NT2/D1 (cell line): ENCODE results near the gene LRRC25.

Experiments used
- DNase-seq: peaks from one replicate; pipeline ENCODE4 v3.0.0-alpha.2; 2011; ENCODE audit warnings: low read depth, low spot score
- H3K27me3 ChIP-seq: 2 replicates; pipeline ENCODE4 v1.6.0; 2011; ENCODE audit warnings: mild to moderate bottlenecking; ENCODE audit not compliant: insufficient read length, insufficient read depth
- H3K36me3 ChIP-seq: 2 replicates; pipeline ENCODE4 v1.6.1; 2011; ENCODE audit warnings: mild to moderate bottlenecking, low read length, mixed read lengths; ENCODE audit not compliant: insufficient read depth, insufficient read length
- H3K4me1 ChIP-seq: 2 replicates; pipeline ENCODE4 v1.5.1; 2011; ENCODE audit not compliant: insufficient read depth, insufficient read length
- H3K4me3 ChIP-seq: 2 replicates; pipeline ENCODE4 v1.5.1; 2011; ENCODE audit warnings: low read depth; ENCODE audit not compliant: insufficient read length
- H3K9ac ChIP-seq: 2 replicates; pipeline ENCODE4 v1.6.0; 2011; ENCODE audit warnings: low read depth; ENCODE audit not compliant: insufficient read length
- H3K9me3 ChIP-seq: 2 replicates; pipeline ENCODE4 v1.5.1; 2011; ENCODE audit warnings: mild to moderate bottlenecking, low read length; ENCODE audit not compliant: insufficient read depth
- SUZ12 ChIP-seq: IDR thresholded peaks from 2 replicates; pipeline ENCODE4 v1.6.1; 2011; ENCODE audit not compliant: insufficient read length, insufficient read depth; ENCODE audit errors: extremely low read depth
- YY1 ChIP-seq: IDR thresholded peaks from 2 replicates; pipeline ENCODE4 v1.6.1; 2011; ENCODE audit not compliant: insufficient read length, insufficient read depth
- ZNF274 ChIP-seq: IDR thresholded peaks from 2 replicates; pipeline ENCODE4 v1.6.1; 2011; ENCODE audit warnings: mild to moderate bottlenecking, low read depth, low read length

The LRRC25 gene

GRCh38 chr19:18348171-18348570, 49.3 kb downstream of the LRRC25 start:
- Histone ChIP-seq H3K4me3 (no peak overlapping the region), H3K27me3 (no peaks in the 10 kb centered on the region), H3K4me1 (peaks cover 6% of the 10 kb centered on the region), H3K9ac (no peak overlapping the region), H3K36me3 (no peaks in the 10 kb centered on the region), H3K9me3 (no peaks in the 10 kb centered on the region)
- TF ChIP-seq YY1 (no peak), SUZ12 (no peak), ZNF274 (no peak)
- no peak for DNase-seq

GRCh38 chr19:18346091-18346490, 51.3 kb downstream of the LRRC25 start:
- Histone ChIP-seq H3K4me1 (peaks cover 11% of the 10 kb centered on the region), H3K9ac (peak overlapping the region; percentile 51), H3K27me3 (no peaks in the 10 kb centered on the region), H3K9me3 (no peaks in the 10 kb centered on the region), H3K36me3 (no peaks in the 10 kb centered on the region), H3K4me3 (no peak overlapping the region)
- TF ChIP-seq ZNF274 (no peak), YY1 (no peak), SUZ12 (no peak)
- DNase-seq: no peak

GRCh38 chr19:18345296-18345695, 52.1 kb downstream of the LRRC25 start:
- no peak overlapping the region for H3K4me3 ChIP-seq
- H3K4me1 ChIP-seq: peaks cover 11% of the 10 kb centered on the region
- no peak overlapping the region for H3K9ac ChIP-seq
- H3K9me3 ChIP-seq: no peaks in the 10 kb centered on the region
- no peak for DNase-seq
- TF ChIP-seq SUZ12: no peak
- no peak for TF ChIP-seq ZNF274
- TF ChIP-seq YY1: no peak
- no peaks in the 10 kb centered on the region for H3K36me3 ChIP-seq
- H3K27me3 ChIP-seq: no peaks in the 10 kb centered on the region

DNA sequence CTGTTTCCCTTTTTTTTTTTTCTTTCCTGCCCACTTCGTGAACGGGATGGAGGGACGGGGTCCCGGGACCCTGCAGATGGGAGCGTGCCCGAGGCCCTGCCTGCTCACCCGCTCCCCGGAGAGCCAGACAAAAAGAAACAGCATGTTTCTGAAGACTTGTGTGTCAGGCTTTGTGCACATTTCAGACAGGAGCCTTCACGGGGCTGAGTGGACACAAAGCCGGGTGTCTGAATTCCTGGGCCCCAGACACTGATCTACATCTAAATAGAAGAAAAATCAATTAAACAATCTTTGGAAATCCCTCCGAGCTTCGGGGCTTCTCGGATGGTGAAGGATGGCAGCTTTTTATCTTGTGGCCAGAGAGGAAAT, 52.9 kb downstream of the LRRC25 start:
- H3K9ac ChIP-seq: peak overlapping the region; percentile 52
- DNase-seq: no peak
- H3K36me3 ChIP-seq: no peaks in the 10 kb centered on the region
- peaks cover 17% of the 10 kb centered on the region for H3K4me1 ChIP-seq
- no peaks in the 10 kb centered on the region for H3K27me3 ChIP-seq
- no peaks in the 10 kb centered on the region for H3K9me3 ChIP-seq
- H3K4me3 ChIP-seq: no peak overlapping the region
- no peak for TF ChIP-seq SUZ12
- no peak for TF ChIP-seq ZNF274
- TF ChIP-seq YY1: no peak

DNA sequence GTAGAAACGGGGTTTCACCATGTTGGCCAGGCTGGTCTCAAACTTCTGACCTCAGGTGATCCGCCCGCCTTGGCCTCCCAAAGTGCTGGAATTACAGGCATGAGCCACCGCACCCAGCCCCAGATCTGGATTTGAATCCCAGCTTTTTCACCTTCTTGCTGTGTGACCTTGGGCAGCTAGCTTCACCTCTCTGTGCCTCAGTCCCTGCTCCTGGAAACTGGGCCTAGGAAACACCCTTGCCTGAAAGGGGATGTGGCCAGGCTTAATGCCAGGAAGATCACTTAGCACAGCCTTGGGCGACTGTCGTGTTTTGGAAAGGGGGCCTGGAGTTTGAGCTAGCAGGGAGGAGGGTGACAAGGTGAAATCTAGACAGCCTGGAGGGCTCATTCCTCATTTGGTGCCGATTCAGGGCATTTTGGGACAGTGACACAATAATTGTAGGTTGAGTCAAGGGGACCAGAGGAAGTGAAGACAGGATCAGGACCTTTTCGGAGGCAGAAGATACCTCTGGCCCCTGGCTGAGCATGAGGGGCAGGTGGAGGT, 55.3 kb downstream of the LRRC25 start:
- H3K4me3 ChIP-seq: no peak overlapping the region
- peaks cover 17% of the 10 kb centered on the region for H3K4me1 ChIP-seq
- H3K9ac ChIP-seq: no peak overlapping the region
- DNase-seq: no peak
- no peaks in the 10 kb centered on the region for H3K27me3 ChIP-seq
- TF ChIP-seq SUZ12: no peak
- no peak for TF ChIP-seq ZNF274
- no peak for TF ChIP-seq YY1
- no peaks in the 10 kb centered on the region for H3K9me3 ChIP-seq
- H3K36me3 ChIP-seq: no peaks in the 10 kb centered on the region
